ENCODE measurements around the gene ARHGAP27.
"Not testable (repeated sequence)": the region's sequence is repeated elsewhere in the genome, so short reads cannot be mapped to it uniquely, and the experiment has no call there.

Gene ARHGAP27

GRCh38 chr17:45443371-45444260, 10.9 kb upstream of the ARHGAP27 start:
- not testable (repeated sequence) for H2BK5ac ChIP-seq (ENCODE audit: low read depth, low read length, poor library complexity, severe bottlenecking); H3K27ac ChIP-seq (ENCODE audit: low read length, poor library complexity, severe bottlenecking); H3K18ac ChIP-seq (ENCODE audit: low read depth in 1 of 2, low read length in 2 of 2); H4K91ac ChIP-seq (ENCODE audit: low read length); H3K9ac ChIP-seq (ENCODE audit: low read length); H3K4ac ChIP-seq (ENCODE audit: low read depth in 1 of 2, low read length in 2 of 2); H2BK120ac ChIP-seq (ENCODE audit: low read depth, low read length); H2AK5ac ChIP-seq (ENCODE audit: low read length, severe bottlenecking); H3K4me2 ChIP-seq (ENCODE audit: low read length, poor library complexity, severe bottlenecking); H3K14ac ChIP-seq (ENCODE audit: low read length in 2 of 2); H2AFZ ChIP-seq (ENCODE audit: low read depth, low read length); DNase-seq; H3K23ac ChIP-seq (ENCODE audit: low read length in 2 of 2); H4K8ac ChIP-seq (ENCODE audit: low read length); H2BK15ac ChIP-seq (ENCODE audit: low read depth, poor library complexity, severe bottlenecking); H3K4me3 ChIP-seq (ENCODE audit: insufficient read depth in 1 of 2, low read depth in 1 of 2, low read length in 2 of 2); H2BK12ac ChIP-seq (ENCODE audit: low read length in 2 of 2); H3K9me3 ChIP-seq (ENCODE audit: control insufficient read depth, low read length); H3K27me3 ChIP-seq (ENCODE audit: control insufficient read depth in 1 of 2, insufficient read depth in 1 of 2, low read length in 2 of 2); H3K79me1 ChIP-seq (replicated peaks; ENCODE audit: low read length, poor library complexity, severe bottlenecking)
- WGBS = 92% methylated on average over 6 of the region's 10 CpGs
- peaks cover 23 to 40% of the 10 kb centered on the region in 2 experiments for H3K36me3 ChIP-seq (ENCODE audit: control insufficient read depth in 1 of 2, insufficient read depth in 2 of 2, low read depth in 1 of 2, low read length in 2 of 2)
- H3K4me1 ChIP-seq (ENCODE audit: control insufficient read depth, insufficient read depth, low read depth, low read length) = peaks cover 34% of the 10 kb centered on the region

- Histone ChIP-seq H3K4me1 (ENCODE audit: control insufficient read depth, insufficient read depth, low read depth, low read length) (peaks cover 35% of the 10 kb centered on the region), H4K91ac (ENCODE audit: low read length) (no peak overlapping the region), H2AK5ac (ENCODE audit: low read length, severe bottlenecking) (no peak overlapping the region), H3K4me3 (ENCODE audit: insufficient read depth in 1 of 2, low read depth in 1 of 2, low read length in 2 of 2) (no peak overlapping the region), H3K36me3 (ENCODE audit: control insufficient read depth in 1 of 2, insufficient read depth in 2 of 2, low read depth in 1 of 2, low read length in 2 of 2) (peaks cover 34 to 48% of the 10 kb centered on the region in 2 experiments), H2BK12ac (ENCODE audit: low read length in 2 of 2) (no peak overlapping the region), H3K14ac (ENCODE audit: low read length in 2 of 2) (no peak overlapping the region), H3K27ac (ENCODE audit: low read length, poor library complexity, severe bottlenecking) (no peak overlapping the region), H3K23ac (ENCODE audit: low read length in 2 of 2) (no peak overlapping the region), H2BK15ac (ENCODE audit: low read depth, poor library complexity, severe bottlenecking) (no peak overlapping the region), H3K9ac (ENCODE audit: low read length) (no peak overlapping the region), H3K79me1 (replicated peaks; ENCODE audit: low read length, poor library complexity, severe bottlenecking) (peaks cover 2% of the 10 kb centered on the region), H3K4ac (ENCODE audit: low read depth in 1 of 2, low read length in 2 of 2) (no peak overlapping the region), H4K8ac (ENCODE audit: low read length) (no peak overlapping the region), H3K4me2 (ENCODE audit: low read length, poor library complexity, severe bottlenecking) (no peak overlapping the region), H2BK120ac (ENCODE audit: low read depth, low read length) (no peak overlapping the region), H3K18ac (ENCODE audit: low read depth in 1 of 2, low read length in 2 of 2) (no peak overlapping the region), H3K9me3 (ENCODE audit: control insufficient read depth, low read length) (no peaks in the 10 kb centered on the region), H2BK5ac (ENCODE audit: low read depth, low read length, poor library complexity, severe bottlenecking) (no peak overlapping the region), H2AFZ (ENCODE audit: low read depth, low read length) (no peak overlapping the region), H3K27me3 (ENCODE audit: control insufficient read depth in 1 of 2, insufficient read depth in 1 of 2, low read length in 2 of 2) (no peaks in the 10 kb centered on the region)
- WGBS = 89% methylated on average over 10 of the region's 14 CpGs
- no peak for DNase-seq
These were observed 9.0 kb upstream of the ARHGAP27 start for GRCh38 chr17:45441526-45442310.

- WGBS = 81% methylated on average over 7 of the region's 7 CpGs
- Histone ChIP-seq H3K4me1 (ENCODE audit: control insufficient read depth, insufficient read depth, low read depth, low read length) (peaks cover 41% of the 10 kb centered on the region), H3K36me3 (ENCODE audit: control insufficient read depth in 1 of 2, insufficient read depth in 2 of 2, low read depth in 1 of 2, low read length in 2 of 2) (peaks cover 42 to 55% of the 10 kb centered on the region in 2 experiments), H3K18ac (ENCODE audit: low read depth in 1 of 2, low read length in 2 of 2) (peak overlapping the region in 1 of 2 experiments; percentile 18)
- H4K8ac ChIP-seq (ENCODE audit: low read length); H3K79me1 ChIP-seq (replicated peaks; ENCODE audit: low read length, poor library complexity, severe bottlenecking); H2AK5ac ChIP-seq (ENCODE audit: low read length, severe bottlenecking); H3K9ac ChIP-seq (ENCODE audit: low read length); H3K27me3 ChIP-seq (ENCODE audit: control insufficient read depth in 1 of 2, insufficient read depth in 1 of 2, low read length in 2 of 2); H3K27ac ChIP-seq (ENCODE audit: low read length, poor library complexity, severe bottlenecking); H3K4ac ChIP-seq (ENCODE audit: low read depth in 1 of 2, low read length in 2 of 2); H3K4me2 ChIP-seq (ENCODE audit: low read length, poor library complexity, severe bottlenecking); H4K91ac ChIP-seq (ENCODE audit: low read length); H2BK120ac ChIP-seq (ENCODE audit: low read depth, low read length); H2BK5ac ChIP-seq (ENCODE audit: low read depth, low read length, poor library complexity, severe bottlenecking); H2BK15ac ChIP-seq (ENCODE audit: low read depth, poor library complexity, severe bottlenecking); H3K23ac ChIP-seq (ENCODE audit: low read length in 2 of 2); H3K14ac ChIP-seq (ENCODE audit: low read length in 2 of 2); H2AFZ ChIP-seq (ENCODE audit: low read depth, low read length); H3K9me3 ChIP-seq (ENCODE audit: control insufficient read depth, low read length); H2BK12ac ChIP-seq (ENCODE audit: low read length in 2 of 2); H3K4me3 ChIP-seq (ENCODE audit: insufficient read depth in 1 of 2, low read depth in 1 of 2, low read length in 2 of 2); DNase-seq: not testable (repeated sequence)
These were observed 8.3 kb upstream of the ARHGAP27 start for GRCh38 chr17:45440839-45441515.

Data from mesenchymal stem cell (in vitro differentiated cells and primary cell).